HUES6 (cell line): ENCODE data around the gene PI4KA.
"Not testable (repeated sequence)": the region's sequence is repeated elsewhere in the genome, so short reads cannot be mapped to it uniquely, and the experiment has no call there.

Experiments used
- H3K27ac ChIP-seq: 2 replicates; pipeline ENCODE4 v1.7.0; 2013; ENCODE audit warnings: low read depth, mild to moderate bottlenecking, low read length, inconsistent platforms
- H3K27me3 ChIP-seq: 2 replicates; pipeline ENCODE4 v1.6.1; 2013; ENCODE audit warnings: low read length; ENCODE audit not compliant: control insufficient read depth, insufficient read depth
- H3K36me3 ChIP-seq: 2 replicates; pipeline ENCODE4 v1.6.1; 2013; ENCODE audit warnings: low read length; ENCODE audit not compliant: control insufficient read depth, insufficient read depth
- H3K4me1 ChIP-seq: 2 replicates; pipeline ENCODE4 v1.6.1; 2013; ENCODE audit warnings: low read length; ENCODE audit not compliant: control insufficient read depth, insufficient read depth
- H3K4me3 ChIP-seq: 2 replicates; pipeline ENCODE4 v1.5.1; 2013; ENCODE audit warnings: low read depth, low read length
- H3K9ac ChIP-seq: one replicate; pipeline ENCODE4 v1.6.1; 2013; ENCODE audit warnings: mild to moderate bottlenecking, low read length
- H3K9me3 ChIP-seq: 2 replicates; pipeline ENCODE4 v1.6.1; 2013; ENCODE audit warnings: low read depth, low read length; ENCODE audit not compliant: control insufficient read depth, insufficient read depth

The PI4KA gene

DNA sequence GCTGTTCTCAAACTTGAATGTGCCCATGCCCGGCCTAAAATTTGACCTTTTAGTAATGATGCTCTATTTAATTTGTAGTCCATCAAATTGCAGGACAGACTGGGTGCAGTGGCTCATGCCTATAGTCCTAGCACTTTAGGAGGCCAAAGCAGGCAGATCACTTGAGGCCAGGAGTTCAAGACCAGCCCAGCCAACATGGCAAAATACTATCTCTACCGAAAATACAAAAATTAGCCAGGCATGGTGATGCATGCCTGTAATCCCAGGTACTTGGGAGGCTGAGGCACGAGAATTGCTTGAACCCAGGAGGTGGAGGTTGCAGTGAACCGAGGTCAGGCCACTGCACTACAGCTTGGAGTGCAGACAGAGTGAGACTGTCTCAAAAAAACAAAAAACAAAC lies 33.4 kb downstream of the PI4KA start:
- not testable (repeated sequence) for H3K36me3 ChIP-seq, H3K9me3 ChIP-seq, H3K9ac ChIP-seq, H3K4me3 ChIP-seq, H3K27ac ChIP-seq, H3K4me1 ChIP-seq, H3K27me3 ChIP-seq

DNA sequence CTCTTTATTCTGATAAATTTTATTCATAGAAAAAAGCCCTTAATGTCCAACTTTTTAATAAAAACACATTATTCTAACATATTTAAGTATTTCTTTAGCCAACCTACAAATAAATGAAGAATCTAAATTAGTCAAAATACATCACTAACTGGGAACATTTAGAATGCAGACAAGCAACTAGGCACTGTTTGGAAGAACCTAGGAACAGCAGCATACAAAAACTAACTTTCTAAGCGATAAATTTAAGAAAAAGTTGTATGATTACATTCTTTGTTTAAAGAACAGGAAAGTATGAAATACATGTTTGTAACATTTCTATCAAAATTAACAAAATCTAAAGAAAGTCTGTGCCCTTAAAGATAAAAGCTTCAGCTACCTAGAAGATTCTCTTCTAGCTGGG lies 35.3 kb downstream of the PI4KA start:
- Histone ChIP-seq H3K27me3 (no peaks in the 10 kb centered on the region), H3K4me1 (no peaks in the 10 kb centered on the region), H3K9ac (no peak overlapping the region), H3K4me3 (no peak overlapping the region), H3K9me3 (no peaks in the 10 kb centered on the region), H3K27ac (no peak overlapping the region), H3K36me3 (peaks cover 20% of the 10 kb centered on the region)

DNA sequence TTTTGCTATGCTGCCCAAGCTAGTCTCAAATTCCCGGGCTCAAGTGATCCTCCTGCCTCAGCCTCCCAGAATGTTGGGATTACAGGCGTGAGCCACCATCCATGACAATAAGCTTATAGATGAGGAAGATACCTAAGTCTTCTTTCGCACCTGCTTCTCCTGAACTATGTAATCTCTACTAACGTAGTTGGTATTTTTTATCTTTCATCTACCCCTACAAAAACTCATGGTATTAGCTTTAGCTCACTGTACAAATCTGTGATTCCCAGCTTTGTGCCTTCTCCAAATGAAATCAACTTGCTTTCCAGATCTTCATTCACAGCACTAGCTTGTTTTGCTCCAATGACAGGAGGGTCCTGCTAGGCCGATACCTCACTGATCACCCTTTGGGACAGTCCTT lies 36.4 kb downstream of the PI4KA start:
- Histone ChIP-seq H3K9me3 (no peaks in the 10 kb centered on the region), H3K36me3 (peaks cover 24% of the 10 kb centered on the region)

DNA sequence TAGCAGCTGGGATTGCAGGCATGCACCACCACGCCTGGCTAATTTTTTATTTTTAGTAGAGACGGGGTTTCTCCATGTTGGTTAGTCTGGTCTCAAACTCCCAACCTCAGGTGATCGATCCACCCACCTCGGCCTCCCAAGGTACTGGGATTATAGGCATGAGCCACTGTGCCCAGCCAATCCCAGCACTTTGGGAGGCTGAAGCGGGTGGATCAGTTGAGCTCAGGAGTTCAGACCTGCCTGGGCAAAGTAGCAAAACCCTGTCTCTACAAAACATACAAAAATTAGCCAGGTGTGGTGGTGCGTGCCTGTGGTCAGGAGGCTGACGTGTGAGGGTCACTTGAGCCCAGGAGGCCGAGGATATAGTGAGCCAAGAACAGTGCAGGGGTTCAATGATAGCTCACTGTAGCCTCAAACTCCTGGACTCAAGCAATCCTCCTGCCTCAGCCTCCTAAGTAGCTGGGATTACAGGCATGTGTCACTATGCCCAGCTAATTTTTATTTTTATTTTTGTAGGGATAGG lies 36.8 kb downstream of the PI4KA start:
- peaks cover 28% of the 10 kb centered on the region for H3K36me3 ChIP-seq
- not testable (repeated sequence) for H3K9ac ChIP-seq, H3K4me1 ChIP-seq, H3K27me3 ChIP-seq, H3K27ac ChIP-seq, H3K9me3 ChIP-seq, H3K4me3 ChIP-seq

More for the DNA sequence above, 36.4 kb downstream of the PI4KA start:
- Histone ChIP-seq H3K4me3 (no peak overlapping the region), H3K9ac (no peak overlapping the region), H3K4me1 (no peaks in the 10 kb centered on the region), H3K27me3 (no peaks in the 10 kb centered on the region), H3K27ac (no peak overlapping the region)

- H3K4me3 ChIP-seq, result no peak overlapping the region
- no peak overlapping the region for H3K27ac ChIP-seq
- H3K9ac ChIP-seq, result no peak overlapping the region
- H3K27me3 ChIP-seq, result no peaks in the 10 kb centered on the region
- H3K9me3 ChIP-seq, result no peaks in the 10 kb centered on the region
- peaks cover 36% of the 10 kb centered on the region for H3K36me3 ChIP-seq
- no peaks in the 10 kb centered on the region for H3K4me1 ChIP-seq
Measured at GRCh38 chr22:20819471-20819870, 39.1 kb downstream of the PI4KA start.

DNA sequence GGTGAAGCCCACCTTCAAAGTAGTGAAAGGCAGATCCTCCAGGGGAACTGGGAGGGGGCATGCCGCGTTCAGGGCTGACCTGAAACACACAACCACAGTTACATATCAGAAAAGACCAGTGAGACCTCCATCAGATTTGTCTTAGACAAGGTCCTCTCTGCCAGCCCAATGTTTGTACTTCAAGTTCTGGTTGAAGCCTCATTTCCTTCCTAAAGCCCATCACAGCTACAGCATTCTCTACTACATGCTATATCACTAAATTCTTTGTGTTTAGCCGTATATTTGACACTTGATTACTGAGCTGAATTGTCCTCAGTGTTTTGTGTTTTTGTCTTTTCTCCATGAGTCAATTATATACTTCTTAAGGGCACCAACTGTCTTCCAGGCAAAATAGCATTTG lies 40.1 kb downstream of the PI4KA start:
- Histone ChIP-seq H3K27me3 (no peaks in the 10 kb centered on the region), H3K36me3 (peaks cover 33% of the 10 kb centered on the region), H3K27ac (no peak overlapping the region), H3K9me3 (no peaks in the 10 kb centered on the region), H3K9ac (no peak overlapping the region), H3K4me3 (no peak overlapping the region), H3K4me1 (no peaks in the 10 kb centered on the region)

GRCh38 chr22:20816559-20816958 lies 42.1 kb downstream of the PI4KA start:
- Histone ChIP-seq H3K4me1 (no peaks in the 10 kb centered on the region), H3K36me3 (peaks cover 38% of the 10 kb centered on the region), H3K27me3 (no peaks in the 10 kb centered on the region), H3K27ac (no peak overlapping the region), H3K4me3 (no peak overlapping the region), H3K9ac (no peak overlapping the region), H3K9me3 (no peaks in the 10 kb centered on the region)

GRCh38 chr22:20815477-20816050 lies 43.0 kb downstream of the PI4KA start:
- no peak overlapping the region for H3K27ac ChIP-seq

GRCh38 chr22:20814221-20814808 lies 44.3 kb downstream of the PI4KA start:
- Histone ChIP-seq H3K4me3 (no peak overlapping the region), H3K36me3 (peaks cover 37% of the 10 kb centered on the region), H3K9ac (no peak overlapping the region), H3K27me3 (no peaks in the 10 kb centered on the region), H3K4me1 (no peaks in the 10 kb centered on the region), H3K27ac (no peak overlapping the region), H3K9me3 (no peaks in the 10 kb centered on the region)

More at GRCh38 chr22:20815477-20816050, 43.0 kb downstream of the PI4KA start:
- no peaks in the 10 kb centered on the region for H3K27me3 ChIP-seq
- H3K9ac ChIP-seq, result no peak overlapping the region
- H3K4me1 ChIP-seq, result no peaks in the 10 kb centered on the region
- peaks cover 43% of the 10 kb centered on the region for H3K36me3 ChIP-seq
- no peak overlapping the region for H3K4me3 ChIP-seq
- no peaks in the 10 kb centered on the region for H3K9me3 ChIP-seq

DNA sequence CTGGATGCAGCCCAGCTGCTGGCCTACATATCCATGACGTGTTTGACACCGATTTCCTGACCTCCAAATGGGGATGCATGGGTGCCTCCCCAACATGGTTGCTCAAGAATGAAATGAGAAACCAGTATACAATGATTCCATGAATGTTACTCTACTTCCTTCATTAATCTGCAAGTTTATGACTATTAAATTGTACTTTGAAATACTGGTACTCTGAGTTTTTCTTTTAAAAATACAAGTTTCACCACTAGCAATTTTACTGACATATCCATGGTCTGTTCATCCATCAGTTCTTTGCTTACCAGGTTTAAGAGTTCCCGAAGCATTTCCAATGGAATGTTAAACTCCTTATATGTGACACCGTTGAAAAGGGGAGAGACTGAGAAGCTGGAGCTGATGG lies 45.6 kb downstream of the PI4KA start:
- Histone ChIP-seq H3K27me3 (no peaks in the 10 kb centered on the region), H3K9me3 (no peaks in the 10 kb centered on the region), H3K4me3 (no peak overlapping the region), H3K27ac (no peak overlapping the region), H3K36me3 (peaks cover 35% of the 10 kb centered on the region), H3K4me1 (no peaks in the 10 kb centered on the region), H3K9ac (no peak overlapping the region)

GRCh38 chr22:20811971-20812660 lies 46.5 kb downstream of the PI4KA start:
- H3K27me3 ChIP-seq, result no peaks in the 10 kb centered on the region
- H3K9me3 ChIP-seq, result no peaks in the 10 kb centered on the region
- H3K4me3 ChIP-seq, result no peak overlapping the region
- no peak overlapping the region for H3K9ac ChIP-seq
- H3K4me1 ChIP-seq, result no peaks in the 10 kb centered on the region
- H3K36me3 ChIP-seq, result peaks cover 34% of the 10 kb centered on the region
- H3K27ac ChIP-seq, result no peak overlapping the region
